NCI-H146 treated with DMSO at 0.1 percent for 48 hours (cell line): Measurements from ENCODE around the gene CEP41.
"Not testable (repeated sequence)": the region's sequence is repeated elsewhere in the genome, so short reads cannot be mapped to it uniquely, and the experiment has no call there.

Experiments
- DNase-seq: peaks from one replicate; lab custom pipeline; 2025; ENCODE audit not compliant: unreplicated experiment; lab: John Stamatoyannopoulos, UW

The CEP41 gene

GRCh38 chr7:130461272-130461671, 20.5 kb upstream of the CEP41 start:
- DNase-seq, result no peak

GRCh38 chr7:130458257-130458656, 17.4 kb upstream of the CEP41 start:
- no peak for DNase-seq

- DNase-seq, result no peak
Observed at GRCh38 chr7:130454959-130455358, 14.1 kb upstream of the CEP41 start.

GRCh38 chr7:130452951-130453350, 12.1 kb upstream of the CEP41 start:
- DNase-seq, result no peak

- not testable (repeated sequence) for DNase-seq
Observed at GRCh38 chr7:130451344-130451743, 10.5 kb upstream of the CEP41 start.

GRCh38 chr7:130446259-130446658, 5.4 kb upstream of the CEP41 start:
- DNase-seq, result no peak

GRCh38 chr7:130444751-130445407, 4.1 kb upstream of the CEP41 start:
- DNase-seq, result no peak

GRCh38 chr7:130444234-130444633, 3.4 kb upstream of the CEP41 start:
- DNase-seq, result no peak

- no peak for DNase-seq
Observed at GRCh38 chr7:130442601-130443000, 1.8 kb upstream of the CEP41 start.

- peak; percentile 97 for DNase-seq
Observed at GRCh38 chr7:130441408-130441869, 623 bp upstream of the CEP41 start.

- DNase-seq, result no peak
Observed at GRCh38 chr7:130436253-130436652, 4.6 kb downstream of the CEP41 start.

GRCh38 chr7:130435311-130435854, 5.4 kb downstream of the CEP41 start:
- no peak for DNase-seq

- no peak for DNase-seq
Observed at GRCh38 chr7:130433301-130433700, 7.5 kb downstream of the CEP41 start.

- DNase-seq, result no peak
Observed at GRCh38 chr7:130432886-130433285, 7.9 kb downstream of the CEP41 start.

GRCh38 chr7:130430841-130431666, 9.8 kb downstream of the CEP41 start:
- DNase-seq, result peak; percentile 12

- no peak for DNase-seq
Observed at GRCh38 chr7:130430115-130430514, 10.7 kb downstream of the CEP41 start.

GRCh38 chr7:130429019-130429418, 11.8 kb downstream of the CEP41 start:
- DNase-seq, result no peak

- no peak for DNase-seq
Observed at GRCh38 chr7:130426564-130426963, 14.3 kb downstream of the CEP41 start.

- no peak for DNase-seq
Observed at GRCh38 chr7:130425796-130426195, 15.0 kb downstream of the CEP41 start.

GRCh38 chr7:130423501-130424037, 17.2 kb downstream of the CEP41 start:
- DNase-seq, result no peak

GRCh38 chr7:130421684-130422083, 19.1 kb downstream of the CEP41 start:
- DNase-seq, result no peak
